ENCODE data around the gene MSI2.

DNA sequence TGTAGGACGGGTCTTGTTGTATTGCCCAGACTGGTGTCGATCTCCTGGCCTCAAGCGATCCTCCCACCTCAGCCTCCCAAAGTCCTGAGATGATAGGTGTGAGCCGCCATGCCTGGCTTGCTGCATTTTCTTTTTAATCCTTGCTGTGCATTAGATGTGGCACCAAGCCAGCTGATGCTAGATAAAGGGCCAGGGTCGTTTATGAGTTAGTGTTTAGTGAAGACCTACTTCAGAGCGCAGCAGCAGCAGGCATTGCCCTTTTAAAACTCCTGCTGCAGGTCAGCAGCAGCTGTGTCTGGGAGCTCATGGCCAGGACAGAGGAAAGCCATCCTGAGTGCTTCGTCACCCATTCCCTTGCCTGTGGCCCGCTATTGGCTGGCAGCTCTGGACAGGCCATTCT, 251.5 kb downstream of the MSI2 start:
- TF ChIP-seq, protein P1, sequence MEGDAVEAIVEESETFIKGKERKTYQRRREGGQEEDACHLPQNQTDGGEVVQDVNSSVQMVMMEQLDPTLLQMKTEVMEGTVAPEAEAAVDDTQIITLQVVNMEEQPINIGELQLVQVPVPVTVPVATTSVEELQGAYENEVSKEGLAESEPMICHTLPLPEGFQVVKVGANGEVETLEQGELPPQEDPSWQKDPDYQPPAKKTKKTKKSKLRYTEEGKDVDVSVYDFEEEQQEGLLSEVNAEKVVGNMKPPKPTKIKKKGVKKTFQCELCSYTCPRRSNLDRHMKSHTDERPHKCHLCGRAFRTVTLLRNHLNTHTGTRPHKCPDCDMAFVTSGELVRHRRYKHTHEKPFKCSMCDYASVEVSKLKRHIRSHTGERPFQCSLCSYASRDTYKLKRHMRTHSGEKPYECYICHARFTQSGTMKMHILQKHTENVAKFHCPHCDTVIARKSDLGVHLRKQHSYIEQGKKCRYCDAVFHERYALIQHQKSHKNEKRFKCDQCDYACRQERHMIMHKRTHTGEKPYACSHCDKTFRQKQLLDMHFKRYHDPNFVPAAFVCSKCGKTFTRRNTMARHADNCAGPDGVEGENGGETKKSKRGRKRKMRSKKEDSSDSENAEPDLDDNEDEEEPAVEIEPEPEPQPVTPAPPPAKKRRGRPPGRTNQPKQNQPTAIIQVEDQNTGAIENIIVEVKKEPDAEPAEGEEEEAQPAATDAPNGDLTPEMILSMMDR (IDR thresholded peaks at IDR 0.05): no peak
- no peak for TF ChIP-seq POLR2A (IDR thresholded peaks at IDR 0.05)

Data from adrenal gland (tissue), 5 donors.